ENCODE results near the gene TSBP1.

TSBP1 gene

DNA sequence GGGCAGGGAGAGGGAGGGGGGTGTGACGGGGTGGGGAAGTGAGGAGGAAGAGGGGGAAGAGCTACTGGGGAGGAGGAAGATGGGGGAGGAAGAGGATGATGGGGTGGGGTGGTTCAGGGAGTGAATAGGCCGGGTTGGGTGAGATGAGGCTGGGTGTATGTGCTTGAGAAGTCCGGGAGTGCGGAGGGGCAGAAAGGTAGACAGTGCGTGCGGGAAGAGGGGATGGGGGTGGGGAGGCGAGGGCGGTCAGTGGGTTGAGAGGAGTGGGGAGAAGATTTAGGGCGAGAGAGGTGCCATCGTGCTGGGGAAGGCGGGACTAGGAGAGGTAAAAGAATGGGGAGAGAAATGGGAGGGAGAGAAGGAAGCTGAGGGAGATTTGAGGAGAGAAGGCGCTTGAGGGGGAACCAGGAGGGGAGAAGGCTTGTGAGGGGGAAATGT lies 116.9 kb downstream of the TSBP1 start:
- H3K4me3 ChIP-seq (ENCODE audit: low read depth, low read length): peak overlapping the region; percentile 54
- TF ChIP-seq, protein P1, sequence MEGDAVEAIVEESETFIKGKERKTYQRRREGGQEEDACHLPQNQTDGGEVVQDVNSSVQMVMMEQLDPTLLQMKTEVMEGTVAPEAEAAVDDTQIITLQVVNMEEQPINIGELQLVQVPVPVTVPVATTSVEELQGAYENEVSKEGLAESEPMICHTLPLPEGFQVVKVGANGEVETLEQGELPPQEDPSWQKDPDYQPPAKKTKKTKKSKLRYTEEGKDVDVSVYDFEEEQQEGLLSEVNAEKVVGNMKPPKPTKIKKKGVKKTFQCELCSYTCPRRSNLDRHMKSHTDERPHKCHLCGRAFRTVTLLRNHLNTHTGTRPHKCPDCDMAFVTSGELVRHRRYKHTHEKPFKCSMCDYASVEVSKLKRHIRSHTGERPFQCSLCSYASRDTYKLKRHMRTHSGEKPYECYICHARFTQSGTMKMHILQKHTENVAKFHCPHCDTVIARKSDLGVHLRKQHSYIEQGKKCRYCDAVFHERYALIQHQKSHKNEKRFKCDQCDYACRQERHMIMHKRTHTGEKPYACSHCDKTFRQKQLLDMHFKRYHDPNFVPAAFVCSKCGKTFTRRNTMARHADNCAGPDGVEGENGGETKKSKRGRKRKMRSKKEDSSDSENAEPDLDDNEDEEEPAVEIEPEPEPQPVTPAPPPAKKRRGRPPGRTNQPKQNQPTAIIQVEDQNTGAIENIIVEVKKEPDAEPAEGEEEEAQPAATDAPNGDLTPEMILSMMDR (conservative IDR thresholded peaks at IDR 0.05; ENCODE audit: low read depth, low read length): no peak
- no peak for DNase-seq (ENCODE audit: low read depth)

DNA sequence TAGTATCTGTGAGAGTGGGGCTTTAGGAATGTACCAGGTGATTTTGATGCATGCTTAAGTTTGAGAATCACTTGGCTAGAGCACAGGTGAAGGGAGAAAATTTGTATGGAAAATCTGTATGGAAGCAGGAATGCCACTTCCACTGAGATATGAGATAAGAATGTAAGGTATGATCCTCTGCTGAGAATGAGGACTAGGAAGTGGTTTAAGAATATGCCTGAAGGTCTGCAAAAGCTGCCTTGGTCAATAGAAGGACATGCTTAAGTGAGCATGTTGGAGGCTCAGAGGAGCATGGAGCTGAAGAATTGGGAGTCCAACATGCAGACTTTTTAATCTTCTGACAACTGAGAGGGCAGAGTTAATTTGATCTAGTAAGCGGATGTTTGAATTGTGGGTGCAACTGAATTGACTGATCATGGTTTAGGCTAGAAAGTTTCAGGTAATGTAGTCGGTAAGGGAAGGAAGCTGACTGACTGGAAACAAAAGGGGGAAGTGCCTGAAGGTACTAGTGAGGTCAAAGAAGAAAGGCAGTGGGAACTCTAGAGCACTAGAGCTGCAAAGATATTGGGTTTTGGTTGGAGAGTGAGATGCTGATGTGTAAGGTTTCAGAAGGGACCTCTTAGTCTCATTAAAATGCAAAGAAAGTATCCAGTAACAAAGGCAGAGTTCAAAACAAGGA lies 119.2 kb downstream of the TSBP1 start:
- no peak overlapping the region for H3K4me3 ChIP-seq (ENCODE audit: low read depth, low read length)
- TF ChIP-seq, protein P1 (conservative IDR thresholded peaks at IDR 0.05; ENCODE audit: low read depth, low read length): no peak
- peak; percentile 3 for DNase-seq (ENCODE audit: low read depth)

DNA sequence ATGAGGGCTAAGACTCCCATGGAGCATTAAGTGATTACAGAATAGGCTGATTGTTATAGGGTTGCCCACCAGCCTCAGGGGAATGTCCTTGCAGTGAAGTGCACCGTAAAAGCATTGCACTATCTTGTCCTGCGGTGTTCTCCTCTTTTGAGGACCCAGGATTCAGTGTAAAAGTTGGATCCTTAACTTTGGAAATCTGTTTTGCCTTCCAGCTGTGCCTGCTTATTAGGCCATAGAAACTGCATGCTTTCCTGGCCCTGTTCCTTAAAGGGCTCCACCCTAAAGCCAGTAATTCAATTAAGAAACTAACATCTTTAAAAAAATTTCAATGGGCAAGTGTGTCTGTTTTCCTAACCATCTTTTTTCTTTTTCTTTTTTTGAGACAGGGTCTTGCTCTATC lies 122.4 kb downstream of the TSBP1 start:
- no peak overlapping the region for H3K4me3 ChIP-seq (ENCODE audit: low read depth, low read length)
- TF ChIP-seq, protein P1 (conservative IDR thresholded peaks at IDR 0.05; ENCODE audit: low read depth, low read length): no peak
- DNase-seq (ENCODE audit: low read depth): no peak

DNA sequence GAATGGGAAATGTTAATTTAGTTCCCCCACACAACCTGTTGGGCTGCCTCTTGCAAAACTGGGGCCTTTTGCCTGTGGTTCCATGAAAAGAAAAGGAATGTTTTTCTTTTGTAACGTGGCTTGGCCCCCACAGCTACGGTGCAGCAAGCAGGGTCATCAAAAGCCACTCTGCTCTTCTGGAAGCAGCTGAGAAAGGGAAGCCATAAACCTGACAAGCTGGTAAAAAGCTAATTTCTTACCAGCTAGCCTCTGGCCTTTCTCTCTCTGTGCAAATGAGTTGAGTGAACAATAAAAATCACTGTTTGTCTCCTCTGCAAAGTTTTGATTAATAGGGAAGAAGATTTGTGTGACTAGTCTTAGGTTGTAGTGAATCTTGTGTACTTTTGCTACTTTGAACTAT lies 124.3 kb downstream of the TSBP1 start:
- TF ChIP-seq, protein P1 (conservative IDR thresholded peaks at IDR 0.05; ENCODE audit: low read depth, low read length): no peak
- H3K4me3 ChIP-seq (ENCODE audit: low read depth, low read length): no peak overlapping the region
- DNase-seq (ENCODE audit: low read depth): no peak

DNA sequence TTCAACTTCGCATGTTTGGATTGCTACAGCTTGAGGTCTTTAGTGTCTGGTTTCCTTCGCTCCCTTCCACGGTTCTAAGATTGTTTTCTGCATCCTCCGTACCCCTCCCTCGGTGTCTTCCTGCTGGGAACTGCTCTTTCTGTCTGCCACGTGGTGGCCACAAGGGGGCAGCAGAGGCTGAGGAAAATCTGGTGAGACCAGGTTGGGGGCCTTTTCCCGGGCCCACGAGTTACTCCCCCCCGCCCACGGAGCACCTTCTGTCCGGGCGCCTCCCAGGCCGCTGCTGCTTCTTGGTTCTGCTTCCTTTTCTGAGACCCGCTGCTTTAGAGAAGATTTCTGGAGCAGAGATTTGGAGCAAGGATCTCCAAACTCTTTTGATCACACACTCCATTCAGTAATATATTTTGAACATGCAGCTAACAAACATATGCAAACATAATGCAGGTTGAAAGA lies 126.7 kb downstream of the TSBP1 start:
- TF ChIP-seq, protein P1 (conservative IDR thresholded peaks at IDR 0.05; ENCODE audit: low read depth, low read length): peak; percentile 92
- peak overlapping the region; percentile 18 for H3K4me3 ChIP-seq (ENCODE audit: low read depth, low read length)
- peak; percentile 84 for DNase-seq (ENCODE audit: low read depth)

DNA sequence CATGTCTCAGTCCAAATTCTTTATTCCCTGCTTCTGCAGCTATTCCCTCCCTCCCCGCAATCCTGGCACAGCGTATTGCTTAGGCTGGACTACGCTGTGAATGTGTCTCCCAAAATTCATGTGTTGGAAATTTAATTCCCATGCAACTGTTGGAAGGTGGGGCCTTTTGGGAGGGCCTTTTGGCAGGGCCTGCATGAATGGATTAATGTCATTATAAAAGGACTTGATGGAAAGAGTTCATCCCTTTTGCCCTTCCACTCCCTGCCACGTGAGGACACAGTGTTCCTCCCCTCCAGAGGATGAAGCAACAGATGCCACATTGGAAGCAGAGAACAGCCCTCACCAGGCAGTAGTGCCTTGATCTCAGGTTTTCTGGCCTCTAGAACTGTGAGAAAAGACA lies 127.4 kb downstream of the TSBP1 start:
- H3K4me3 ChIP-seq (ENCODE audit: low read depth, low read length): no peak overlapping the region
- TF ChIP-seq, protein P1 (conservative IDR thresholded peaks at IDR 0.05; ENCODE audit: low read depth, low read length): no peak
- DNase-seq (ENCODE audit: low read depth): no peak
